Subcutaneous abdominal adipose tissue (tissue), 5 donors: ENCODE measurements around the gene SNED1.
A peak's percentile ranks its signal among the peaks of the same experiment; 100 is the strongest.

Experiments used
- H3K27ac ChIP-seq: one replicate; pipeline ENCODE4 v1.7.0; 2013; ENCODE audit warnings: low read depth, mild to moderate bottlenecking, inconsistent platforms, low read length, moderate library complexity
- H3K27me3 ChIP-seq, 5 donors: one replicate each; pipeline ENCODE4 v1.7.0; 2013; ENCODE audit warnings: low read length in 5 of 5, inconsistent platforms in 1 of 5; ENCODE audit not compliant: control insufficient read depth in 5 of 5, insufficient read depth in 4 of 5
- H3K36me3 ChIP-seq, 5 donors: one replicate each; pipeline ENCODE4 v1.7.0; 2013; ENCODE audit warnings: low read length in 5 of 5; ENCODE audit not compliant: control insufficient read depth in 5 of 5, insufficient read depth in 5 of 5
- H3K4me1 ChIP-seq, 5 donors: one replicate each; pipeline ENCODE4 v1.7.0; 2013; ENCODE audit warnings: low read length in 5 of 5, mild to moderate bottlenecking in 3 of 5, moderate library complexity in 1 of 5; ENCODE audit not compliant: control insufficient read depth in 5 of 5, insufficient read depth in 5 of 5
- H3K4me3 ChIP-seq, 5 donors: one replicate each; pipeline ENCODE4 v1.7.0; 2013; ENCODE audit warnings: low read length in 5 of 5, low read depth in 1 of 5
- H3K9ac ChIP-seq, 5 donors: one replicate each; pipeline ENCODE4 v1.7.0; 2013; ENCODE audit warnings: low read length in 5 of 5, mild to moderate bottlenecking in 4 of 5, moderate library complexity in 3 of 5
- H3K9me3 ChIP-seq, 5 donors: one replicate each; pipeline ENCODE4 v1.7.0; 2013; ENCODE audit warnings: low read length in 5 of 5; ENCODE audit not compliant: control insufficient read depth in 5 of 5
- donor health status: healthy.
- donor health status: healthy.
- donor health status: healthy.
- donor health status: healthy.
- donor health status: healthy.

SNED1 gene

GRCh38 chr2:240997856-240998705 lies at the start of gene SNED1:
Gene SNED1, plus strand, starts transcription at chr2:240998618. Its CDS starts 220 bp downstream, at chr2:240998838.
- Histone ChIP-seq H3K9me3 (peaks cover 0 to under 1% (median under 1%) of the 10 kb centered on the region in 5 donors), H3K36me3 (peaks cover 0 to 26% (median 20%) of the 10 kb centered on the region in 5 donors), H3K4me1 (peaks cover 6 to 76% (median 62%) of the 10 kb centered on the region in 5 donors), H3K27me3 (peaks cover 0 to 2% (median 0%) of the 10 kb centered on the region in 5 donors), H3K4me3 (peak within 1 kb of the TSS in 4 of 5 donors; percentile 65 to 75 (median 70)), H3K9ac (peak within 1 kb of the TSS; percentile 38 to 76 (median 67)), H3K27ac (peak within 1 kb of the TSS; percentile 75)

GRCh38 chr2:240948905-240949790 lies 49.3 kb upstream of the SNED1 start:
- H3K9me3 ChIP-seq = no peaks in the 10 kb centered on the region
- no peaks in the 10 kb centered on the region for H3K4me1 ChIP-seq
- H3K36me3 ChIP-seq = no peaks in the 10 kb centered on the region
- H3K27me3 ChIP-seq = peaks cover 0 to 4% (median 0%) of the 10 kb centered on the region in 5 donors
- H3K4me3 ChIP-seq = no peak overlapping the region
- H3K9ac ChIP-seq = no peak overlapping the region
- no peak overlapping the region for H3K27ac ChIP-seq

GRCh38 chr2:240949791-240950705 lies 48.4 kb upstream of the SNED1 start:
- Histone ChIP-seq H3K9me3 (no peaks in the 10 kb centered on the region), H3K9ac (no peak overlapping the region), H3K4me3 (no peak overlapping the region)

GRCh38 chr2:240951045-240951594 lies 47.3 kb upstream of the SNED1 start:
- Histone ChIP-seq H3K9me3 (no peaks in the 10 kb centered on the region), H3K27ac (no peak overlapping the region), H3K4me3 (no peak overlapping the region), H3K9ac (no peak overlapping the region), H3K27me3 (peaks cover 0 to 4% (median 0%) of the 10 kb centered on the region in 5 donors), H3K4me1 (no peaks in the 10 kb centered on the region), H3K36me3 (no peaks in the 10 kb centered on the region)

More at GRCh38 chr2:240949791-240950705, 48.4 kb upstream of the SNED1 start:
- Histone ChIP-seq H3K27ac (no peak overlapping the region), H3K4me1 (no peaks in the 10 kb centered on the region), H3K27me3 (peaks cover 0 to 4% (median 0%) of the 10 kb centered on the region in 5 donors), H3K36me3 (no peaks in the 10 kb centered on the region)

GRCh38 chr2:240952496-240953246 lies 45.7 kb upstream of the SNED1 start:
- Histone ChIP-seq H3K9ac (no peak overlapping the region), H3K9me3 (no peaks in the 10 kb centered on the region), H3K4me3 (no peak overlapping the region), H3K4me1 (peaks cover 0 to 3% (median under 1%) of the 10 kb centered on the region in 5 donors), H3K27me3 (peaks cover 0 to 4% (median 0%) of the 10 kb centered on the region in 5 donors), H3K36me3 (no peaks in the 10 kb centered on the region), H3K27ac (no peak overlapping the region)

- peaks cover 0 to 14% (median 9%) of the 10 kb centered on the region in 5 donors for H3K4me1 ChIP-seq
- H3K9ac ChIP-seq = no peak overlapping the region
These were observed 44.7 kb upstream of the SNED1 start for GRCh38 chr2:240953426-240954410.

GRCh38 chr2:240954436-240955305 lies 43.7 kb upstream of the SNED1 start:
- H3K27me3 ChIP-seq = peaks cover 0 to 4% (median 0%) of the 10 kb centered on the region in 5 donors
- no peaks in the 10 kb centered on the region for H3K9me3 ChIP-seq
- no peak overlapping the region for H3K4me3 ChIP-seq
- H3K27ac ChIP-seq = no peak overlapping the region
- H3K4me1 ChIP-seq = peaks cover 0 to 17% (median 9%) of the 10 kb centered on the region in 5 donors
- no peaks in the 10 kb centered on the region for H3K36me3 ChIP-seq
- H3K9ac ChIP-seq = no peak overlapping the region

More at GRCh38 chr2:240953426-240954410, 44.7 kb upstream of the SNED1 start:
- H3K4me3 ChIP-seq = no peak overlapping the region
- no peaks in the 10 kb centered on the region for H3K9me3 ChIP-seq
- no peak overlapping the region for H3K27ac ChIP-seq
- H3K27me3 ChIP-seq = peaks cover 0 to 4% (median 0%) of the 10 kb centered on the region in 5 donors
- no peaks in the 10 kb centered on the region for H3K36me3 ChIP-seq
